ENCODE data around the gene ATP11C. TPM values are rescaled to one million over a fixed set of nuclear protein-coding genes. Genes with fewer than 3 reads are reported as not detected.

The ATP11C gene
- total and polyA plus RNA-seq, 4 donors, result 2.6 to 23.5 (median 10.0) TPM

DNA sequence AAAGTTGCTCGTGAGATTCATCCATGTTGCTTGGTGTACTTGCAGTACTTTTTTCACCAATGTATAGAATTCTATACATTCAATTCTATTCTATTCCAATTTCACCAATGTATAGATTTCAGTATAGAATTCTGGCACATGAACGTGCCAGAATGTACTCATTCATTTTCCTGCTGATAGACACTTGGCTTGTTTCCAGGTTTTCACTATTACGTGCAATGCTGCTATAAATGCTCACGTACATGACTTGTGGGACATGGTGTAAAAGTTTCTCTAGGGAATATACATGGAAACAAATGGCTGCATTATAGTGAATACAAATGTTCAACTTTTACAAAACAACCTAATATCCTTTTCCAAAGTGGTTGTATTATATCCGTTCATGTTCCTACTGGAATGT is 39.3 kb upstream of the ATP11C start:
- Histone ChIP-seq H3K27ac (ENCODE audit: low read depth in 1 of 2, low read length in 1 of 2) (no peak overlapping the region), H3K9ac (ENCODE audit: insufficient read depth in 1 of 2, low read length in 2 of 2) (no peak overlapping the region), H3K4me1 (ENCODE audit: control insufficient read depth in 5 of 5, insufficient read depth in 5 of 5, low read length in 5 of 5) (no peaks in the 10 kb centered on the region), H3K4me3 (no peak overlapping the region), H3K27me3 (ENCODE audit: control insufficient read depth in 3 of 3, insufficient read depth in 3 of 3, low read length in 2 of 3) (peaks cover 0 to 8% (median 0%) of the 10 kb centered on the region in 3 donors), H3K36me3 (ENCODE audit: control insufficient read depth in 4 of 4, insufficient read depth in 4 of 4, low read length in 4 of 4) (no peaks in the 10 kb centered on the region), H3K9me3 (ENCODE audit: control insufficient read depth in 4 of 4, insufficient read depth in 3 of 4, low read length in 3 of 4) (peaks cover 0 to 3% (median 0%) of the 10 kb centered on the region in 4 donors)
- DNase-seq (no peak), ATAC-seq (ENCODE audit: insufficient read depth, low FRiP score) (no peak)
- TF ChIP-seq, protein P1, sequence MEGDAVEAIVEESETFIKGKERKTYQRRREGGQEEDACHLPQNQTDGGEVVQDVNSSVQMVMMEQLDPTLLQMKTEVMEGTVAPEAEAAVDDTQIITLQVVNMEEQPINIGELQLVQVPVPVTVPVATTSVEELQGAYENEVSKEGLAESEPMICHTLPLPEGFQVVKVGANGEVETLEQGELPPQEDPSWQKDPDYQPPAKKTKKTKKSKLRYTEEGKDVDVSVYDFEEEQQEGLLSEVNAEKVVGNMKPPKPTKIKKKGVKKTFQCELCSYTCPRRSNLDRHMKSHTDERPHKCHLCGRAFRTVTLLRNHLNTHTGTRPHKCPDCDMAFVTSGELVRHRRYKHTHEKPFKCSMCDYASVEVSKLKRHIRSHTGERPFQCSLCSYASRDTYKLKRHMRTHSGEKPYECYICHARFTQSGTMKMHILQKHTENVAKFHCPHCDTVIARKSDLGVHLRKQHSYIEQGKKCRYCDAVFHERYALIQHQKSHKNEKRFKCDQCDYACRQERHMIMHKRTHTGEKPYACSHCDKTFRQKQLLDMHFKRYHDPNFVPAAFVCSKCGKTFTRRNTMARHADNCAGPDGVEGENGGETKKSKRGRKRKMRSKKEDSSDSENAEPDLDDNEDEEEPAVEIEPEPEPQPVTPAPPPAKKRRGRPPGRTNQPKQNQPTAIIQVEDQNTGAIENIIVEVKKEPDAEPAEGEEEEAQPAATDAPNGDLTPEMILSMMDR (IDR thresholded peaks at IDR 0.05; ENCODE audit: control extremely low read depth, extremely low read depth), result no peak
- WGBS, 2 donors, result 69 to 70% methylated on average over 5 of the region's 5 CpGs

DNA sequence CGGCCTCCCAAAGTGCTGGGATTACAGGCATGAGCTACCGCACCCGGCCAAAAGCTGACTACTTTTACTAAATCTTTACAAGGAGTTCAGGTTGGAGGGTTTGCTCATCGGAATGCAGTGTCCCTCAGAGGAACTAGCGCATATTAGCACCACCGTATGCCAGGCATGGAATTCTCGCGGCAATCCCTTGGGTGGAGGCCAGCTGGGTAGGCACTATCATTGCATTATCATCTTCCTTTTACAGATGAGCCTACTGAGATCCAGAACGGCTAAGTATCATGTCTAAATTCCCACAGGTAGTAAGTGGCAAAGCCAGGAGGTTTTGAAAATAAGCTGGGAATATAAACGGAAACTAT is 38.5 kb upstream of the ATP11C start:
- TF ChIP-seq, protein P1 (IDR thresholded peaks at IDR 0.05; ENCODE audit: control extremely low read depth, extremely low read depth), result no peak
- WGBS, 2 donors, result 48 to 50% methylated on average over 10 of the region's 10 CpGs
- Histone ChIP-seq H3K9ac (ENCODE audit: insufficient read depth in 1 of 2, low read length in 2 of 2) (no peak overlapping the region), H3K36me3 (ENCODE audit: control insufficient read depth in 4 of 4, insufficient read depth in 4 of 4, low read length in 4 of 4) (no peaks in the 10 kb centered on the region), H3K4me1 (ENCODE audit: control insufficient read depth in 5 of 5, insufficient read depth in 5 of 5, low read length in 5 of 5) (no peaks in the 10 kb centered on the region), H3K27me3 (ENCODE audit: control insufficient read depth in 3 of 3, insufficient read depth in 3 of 3, low read length in 2 of 3) (peaks cover 0 to 8% (median 0%) of the 10 kb centered on the region in 3 donors), H3K4me3 (no peak overlapping the region), H3K27ac (ENCODE audit: low read depth in 1 of 2, low read length in 1 of 2) (no peak overlapping the region), H3K9me3 (ENCODE audit: control insufficient read depth in 4 of 4, insufficient read depth in 3 of 4, low read length in 3 of 4) (peaks cover 0 to 3% (median 0%) of the 10 kb centered on the region in 4 donors)
- ATAC-seq (ENCODE audit: insufficient read depth, low FRiP score) (no peak), DNase-seq (no peak)

DNA sequence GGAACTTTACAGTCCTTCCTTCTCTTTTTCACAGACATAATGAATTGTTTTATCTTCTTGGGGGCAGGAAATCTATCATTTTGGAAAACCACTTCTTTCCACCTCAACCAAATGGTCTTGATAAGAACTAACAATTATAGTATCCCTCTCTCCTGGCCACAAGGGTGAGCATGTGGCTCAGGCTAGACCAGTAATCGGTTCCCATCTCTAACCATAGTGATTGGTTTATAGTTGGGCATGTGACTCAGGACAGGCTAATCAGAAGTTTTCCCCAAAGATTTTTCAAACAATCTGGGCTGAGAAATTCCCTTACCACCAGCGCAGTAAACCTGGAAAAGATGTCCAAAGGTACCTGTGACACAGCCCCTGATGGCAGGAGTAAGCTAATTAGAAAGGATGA is 36.4 kb upstream of the ATP11C start:
- Histone ChIP-seq H3K9me3 (ENCODE audit: control insufficient read depth in 4 of 4, insufficient read depth in 3 of 4, low read length in 3 of 4) (peaks cover 0 to 3% (median 0%) of the 10 kb centered on the region in 4 donors), H3K36me3 (ENCODE audit: control insufficient read depth in 4 of 4, insufficient read depth in 4 of 4, low read length in 4 of 4) (no peaks in the 10 kb centered on the region), H3K4me1 (ENCODE audit: control insufficient read depth in 5 of 5, insufficient read depth in 5 of 5, low read length in 5 of 5) (no peaks in the 10 kb centered on the region), H3K27me3 (ENCODE audit: control insufficient read depth in 3 of 3, insufficient read depth in 3 of 3, low read length in 2 of 3) (peaks cover 0 to 8% (median 0%) of the 10 kb centered on the region in 3 donors), H3K27ac (ENCODE audit: low read depth in 1 of 2, low read length in 1 of 2) (no peak overlapping the region), H3K4me3 (no peak overlapping the region), H3K9ac (ENCODE audit: insufficient read depth in 1 of 2, low read length in 2 of 2) (no peak overlapping the region)
- DNase-seq (no peak), ATAC-seq (ENCODE audit: insufficient read depth, low FRiP score) (no peak)
- TF ChIP-seq, protein P1 (IDR thresholded peaks at IDR 0.05; ENCODE audit: control extremely low read depth, extremely low read depth), result no peak
- 61 to 87% methylated on average over 2 of the region's 2 CpGs for WGBS, 2 donors

DNA sequence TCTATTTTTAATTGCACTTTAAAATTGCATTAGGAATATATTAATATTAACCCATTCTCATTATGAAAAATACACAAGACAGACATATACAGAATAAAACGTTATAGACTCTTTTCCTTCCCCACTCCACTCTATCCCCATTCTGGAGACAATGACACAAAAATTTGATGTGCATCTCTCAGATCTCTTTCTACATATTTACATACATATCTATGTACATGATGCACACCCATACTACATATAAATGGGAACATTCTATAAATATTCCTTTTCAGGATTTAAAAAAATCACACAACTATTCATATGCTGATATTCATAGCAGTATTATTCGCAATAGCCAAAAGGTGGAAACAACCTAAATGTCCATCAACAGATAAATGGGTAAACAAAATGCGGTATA is 34.9 kb upstream of the ATP11C start:
- Histone ChIP-seq H3K4me3 (no peak overlapping the region), H3K27me3 (ENCODE audit: control insufficient read depth in 3 of 3, insufficient read depth in 3 of 3, low read length in 2 of 3) (peaks cover 0 to 8% (median 0%) of the 10 kb centered on the region in 3 donors), H3K4me1 (ENCODE audit: control insufficient read depth in 5 of 5, insufficient read depth in 5 of 5, low read length in 5 of 5) (no peaks in the 10 kb centered on the region), H3K9me3 (ENCODE audit: control insufficient read depth in 4 of 4, insufficient read depth in 3 of 4, low read length in 3 of 4) (no peaks in the 10 kb centered on the region), H3K27ac (ENCODE audit: low read depth in 1 of 2, low read length in 1 of 2) (no peak overlapping the region), H3K36me3 (ENCODE audit: control insufficient read depth in 4 of 4, insufficient read depth in 4 of 4, low read length in 4 of 4) (no peaks in the 10 kb centered on the region), H3K9ac (ENCODE audit: insufficient read depth in 1 of 2, low read length in 2 of 2) (no peak overlapping the region)
- WGBS, 2 donors, result 66 to 84% methylated on average over 3 of the region's 3 CpGs
- ATAC-seq (ENCODE audit: insufficient read depth, low FRiP score) (no peak), DNase-seq (no peak)
- TF ChIP-seq, protein P1 (IDR thresholded peaks at IDR 0.05; ENCODE audit: control extremely low read depth, extremely low read depth), result no peak

Measured in lung (tissue), 12 donors.